ENCODE results near the gene DNAI1. TPM values are rescaled to one million over a fixed set of nuclear protein-coding genes. Genes with fewer than 3 reads are reported as not detected.

DNAI1 gene
- polyA plus RNA-seq, 2 of the 4 experiments (the other 2 are of a cell fraction): 0.27 to 0.40 TPM

GRCh38 chr9:34559624-34560455 lies 101.2 kb downstream of the DNAI1 start:
- H3K9me3 ChIP-seq: no peaks in the 10 kb centered on the region
- H3K4me3 ChIP-seq: no peak overlapping the region
- POLR2A ChIA-PET: no interaction called here
- H3K4me1 ChIP-seq: peaks cover 11% of the 10 kb centered on the region
- peak; percentile 27 to 50 for DNase-seq (ENCODE audit: low read depth in 1 of 2, low spot score in 1 of 2)
- peak overlapping the region; percentile 45 to 48; a peak in 4 of 6 replicates for H3K27ac ChIP-seq
- ATAC-seq: peak; percentile 63 to 80; a peak in 5 of 6 replicates
- TF ChIP-seq HDAC2 (IDR thresholded peaks at IDR 0.05) (no peak), KDM1A (IDR thresholded peaks at IDR 0.05; ENCODE audit: low read depth) (no peak), RNF2 (IDR thresholded peaks at IDR 0.05; ENCODE audit: borderline replicate concordance, low read depth) (no peak), CHD2 (IDR thresholded peaks at IDR 0.05; ENCODE audit: low read length, partially characterized antibody) (no peak), RARB (CRISPR knock-in tag; IDR thresholded peaks at IDR 0.05) (no peak), KDM5A (IDR thresholded peaks at IDR 0.05) (no peak)
- WGBS (ENCODE audit: missing lambda C conversion rate): 49% methylated on average over 16 of the region's 21 CpGs
- CTCF ChIA-PET: interaction anchor here (1.0 to 6.6 kb wide), 3 partner anchors 12 to 39 kb away, joined by 3 to 57 read pairs (median 56); no protein-coding TSS in a partner anchor
- FAIRE-seq: no peak
- H3K4me2 ChIP-seq: peak overlapping the region; percentile 31; the same call in 2 of the 3 replicates

DNA sequence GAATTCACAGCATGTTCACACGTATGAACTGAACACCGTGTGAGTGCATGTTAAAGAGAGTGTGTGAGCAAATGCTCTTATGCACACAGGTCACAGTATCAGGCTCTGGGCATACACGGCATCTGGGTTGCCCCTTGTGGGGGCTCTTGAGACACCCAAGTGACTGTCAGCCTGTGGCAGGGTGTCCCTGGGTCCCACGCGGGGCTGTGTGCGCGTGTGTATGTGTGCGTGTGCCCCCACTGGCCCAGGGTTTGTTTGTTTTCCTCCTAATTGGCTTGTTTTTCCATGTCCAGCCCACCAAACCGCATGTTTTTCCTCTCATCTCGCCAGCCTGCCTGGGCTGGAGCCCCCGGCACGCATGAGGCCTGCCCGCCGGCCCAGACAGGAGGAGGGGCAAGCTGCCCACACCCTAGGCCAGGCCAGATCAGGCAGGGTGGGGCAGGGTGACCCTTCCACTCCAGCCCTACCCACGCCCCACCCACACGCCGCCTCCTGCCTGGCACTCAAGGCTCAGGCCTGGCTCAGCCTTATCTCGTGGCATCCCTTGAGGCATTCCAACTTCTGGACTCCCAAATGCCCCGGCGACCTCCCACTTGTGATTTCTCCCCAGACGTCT lies 102.1 kb downstream of the DNAI1 start:
- ChIA-PET POLR2A (no interaction called here), CTCF (interaction anchor here (0.7 to 6.6 kb wide), 5 partner anchors 10 to 157 kb away, joined by 3 to 57 read pairs (median 7); no protein-coding TSS in a partner anchor)
- Histone ChIP-seq H3K9me3 (no peaks in the 10 kb centered on the region), H3K4me2 (no peak overlapping the region), H3K4me3 (no peak overlapping the region), H3K27ac (no peak overlapping the region), H3K4me1 (peaks cover 11% of the 10 kb centered on the region)
- FAIRE-seq: no peak
- 87% methylated on average over 21 of the region's 21 CpGs for WGBS (ENCODE audit: missing lambda C conversion rate)
- peak in 1 of 2 experiments; percentile 15; a peak in 2 of 6 replicates for ATAC-seq
- DNase-seq (ENCODE audit: low read depth in 1 of 2, low spot score in 1 of 2): no peak
- TF ChIP-seq JUNB (IDR thresholded peaks at IDR 0.05): no peak

GRCh38 chr9:34562135-34562745 lies 103.6 kb downstream of the DNAI1 start:
- Histone ChIP-seq H3K4me2 (no peak overlapping the region), H3K27ac (no peak overlapping the region), H3K4me1 (peaks cover 11% of the 10 kb centered on the region), H3K4me3 (no peak overlapping the region), H3K9me3 (no peaks in the 10 kb centered on the region)
- 70% methylated on average over 7 of the region's 7 CpGs for WGBS (ENCODE audit: missing lambda C conversion rate)
- POLR2A ChIA-PET: no interaction called here
- ATAC-seq (no peak; a peak in 1 of 6 replicates), DNase-seq (ENCODE audit: low read depth in 1 of 2, low spot score in 1 of 2) (peak in 1 of 2 experiments; percentile 23), FAIRE-seq (no peak)
- CTCF ChIA-PET: interaction anchor here (1.0 to 4.5 kb wide), 8 partner anchors 9 to 56 kb away, joined by 3 to 31 read pairs (median 8); no protein-coding TSS in a partner anchor
- TF ChIP-seq HMGXB4 (CRISPR knock-in tag; IDR thresholded peaks at IDR 0.05; ENCODE audit: borderline replicate concordance) (no peak), RAD21 (conservative IDR thresholded peaks at IDR 0.05 in 1 of 2, IDR thresholded peaks at IDR 0.05 in 1 of 2) (peak in 1 of 2 experiments; percentile 38; a peak in 2 of 5 replicates)
- TF ChIP-seq, protein P1, sequence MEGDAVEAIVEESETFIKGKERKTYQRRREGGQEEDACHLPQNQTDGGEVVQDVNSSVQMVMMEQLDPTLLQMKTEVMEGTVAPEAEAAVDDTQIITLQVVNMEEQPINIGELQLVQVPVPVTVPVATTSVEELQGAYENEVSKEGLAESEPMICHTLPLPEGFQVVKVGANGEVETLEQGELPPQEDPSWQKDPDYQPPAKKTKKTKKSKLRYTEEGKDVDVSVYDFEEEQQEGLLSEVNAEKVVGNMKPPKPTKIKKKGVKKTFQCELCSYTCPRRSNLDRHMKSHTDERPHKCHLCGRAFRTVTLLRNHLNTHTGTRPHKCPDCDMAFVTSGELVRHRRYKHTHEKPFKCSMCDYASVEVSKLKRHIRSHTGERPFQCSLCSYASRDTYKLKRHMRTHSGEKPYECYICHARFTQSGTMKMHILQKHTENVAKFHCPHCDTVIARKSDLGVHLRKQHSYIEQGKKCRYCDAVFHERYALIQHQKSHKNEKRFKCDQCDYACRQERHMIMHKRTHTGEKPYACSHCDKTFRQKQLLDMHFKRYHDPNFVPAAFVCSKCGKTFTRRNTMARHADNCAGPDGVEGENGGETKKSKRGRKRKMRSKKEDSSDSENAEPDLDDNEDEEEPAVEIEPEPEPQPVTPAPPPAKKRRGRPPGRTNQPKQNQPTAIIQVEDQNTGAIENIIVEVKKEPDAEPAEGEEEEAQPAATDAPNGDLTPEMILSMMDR (IDR thresholded peaks at IDR 0.05): peak; percentile 51

- ChIA-PET CTCF (interaction anchor here (1.0 to 4.5 kb wide), 9 partner anchors 13 to 160 kb away, joined by 3 to 31 read pairs (median 8); no protein-coding TSS in a partner anchor), POLR2A (no interaction called here)
- FAIRE-seq (no peak), DNase-seq (ENCODE audit: low read depth in 1 of 2, low spot score in 1 of 2) (no peak), ATAC-seq (no peak)
- no peak overlapping the region for H3K4me3 ChIP-seq
- H3K4me2 ChIP-seq: no peak overlapping the region
- 65% methylated on average over 5 of the region's 5 CpGs for WGBS (ENCODE audit: missing lambda C conversion rate)
- peaks cover 11% of the 10 kb centered on the region for H3K4me1 ChIP-seq
- H3K9me3 ChIP-seq: no peaks in the 10 kb centered on the region
- H3K27ac ChIP-seq: no peak overlapping the region
- TF ChIP-seq CBX2 (IDR thresholded peaks at IDR 0.05; ENCODE audit: borderline replicate concordance, low read depth) (no peak), ZNF302 (CRISPR knock-in tag; IDR thresholded peaks at IDR 0.05) (no peak), EP300 (IDR thresholded peaks at IDR 0.05) (no peak), KDM5A (IDR thresholded peaks at IDR 0.05) (no peak), ZC3H11A (IDR thresholded peaks at IDR 0.05) (no peak), EHF (CRISPR knock-in tag; IDR thresholded peaks at IDR 0.05) (no peak), POLR2A (IDR thresholded peaks at IDR 0.05; ENCODE audit: low read length) (no peak), KDM1A (IDR thresholded peaks at IDR 0.05; ENCODE audit: low read depth) (no peak), NFE2L2 (conservative IDR thresholded peaks at IDR 0.05; ENCODE audit: low read length) (no peak), MAFK (IDR thresholded peaks at IDR 0.05; ENCODE audit: partially characterized antibody) (no peak)
- TF ChIP-seq, protein P2, sequence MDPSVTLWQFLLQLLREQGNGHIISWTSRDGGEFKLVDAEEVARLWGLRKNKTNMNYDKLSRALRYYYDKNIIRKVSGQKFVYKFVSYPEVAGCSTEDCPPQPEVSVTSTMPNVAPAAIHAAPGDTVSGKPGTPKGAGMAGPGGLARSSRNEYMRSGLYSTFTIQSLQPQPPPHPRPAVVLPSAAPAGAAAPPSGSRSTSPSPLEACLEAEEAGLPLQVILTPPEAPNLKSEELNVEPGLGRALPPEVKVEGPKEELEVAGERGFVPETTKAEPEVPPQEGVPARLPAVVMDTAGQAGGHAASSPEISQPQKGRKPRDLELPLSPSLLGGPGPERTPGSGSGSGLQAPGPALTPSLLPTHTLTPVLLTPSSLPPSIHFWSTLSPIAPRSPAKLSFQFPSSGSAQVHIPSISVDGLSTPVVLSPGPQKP (IDR thresholded peaks at IDR 0.05; ENCODE audit: low read depth, low read length): no peak
- TF ChIP-seq, protein P1 (IDR thresholded peaks at IDR 0.05): no peak
These were observed 104.7 kb downstream of the DNAI1 start for GRCh38 chr9:34563262-34563661.
